SH-SY5Y (cell line): ENCODE measurements around the gene SLC35F1.

Experiments used
- GATA2 ChIP-seq: IDR thresholded peaks from 2 replicates; pipeline ENCODE4 v1.6.1; 2011; ENCODE audit warnings: mild to moderate bottlenecking, low read depth, low read length
- GATA3 ChIP-seq: IDR thresholded peaks from 2 replicates; pipeline ENCODE4 v1.6.1; 2011; ENCODE audit warnings: low read depth, mild to moderate bottlenecking, low read length, moderate library complexity

GRCh38 chr6:118165500-118165899 lies 258.4 kb downstream of the SLC35F1 start:
- TF ChIP-seq GATA3 (no peak), GATA2 (no peak)
